B cell (primary cell): ENCODE results near the gene SASH1. TPM values are rescaled to one million over a fixed set of nuclear protein-coding genes. Genes with fewer than 3 reads are reported as not detected.

Source experiments
- ATAC-seq: fragments of 200-7000 bp; cut with Tn5 transposase; one replicate; pipeline ENCODE4 v1.10.0; 2021; ENCODE audit warnings: low read depth, mild to moderate bottlenecking, moderate number of reproducible peaks, moderate library complexity
- CTCF ChIA-PET: fragments of 350-600 bp; sonication (Branson Sonifier 250); formaldehyde crosslinking; loops from one replicate; lab custom pipeline; 2021; ENCODE audit warnings: antibody characterized with exemption, inconsistent platforms; lab: Charles Lee
- POLR2A ChIA-PET: fragments of 350-600 bp; sonication (Branson Sonifier 250); formaldehyde crosslinking; loops from one replicate; lab custom pipeline; 2021; ENCODE audit warnings: antibody characterized with exemption; lab: Charles Lee
- DNase-seq: peaks from one replicate; pipeline ENCODE4 v3.0.0; 2013
- H2AFZ ChIP-seq: 2 replicates; pipeline ENCODE4 v1.6.1; 2012; ENCODE audit warnings: mild to moderate bottlenecking, low read depth, low read length; ENCODE audit not compliant: insufficient read depth, poor library complexity, severe bottlenecking
- H3K27ac ChIP-seq, 2 donors: 1 replicate in 1 of 2; 2 replicates in 1 of 2; pipeline ENCODE4 v1.5.1; 2012 to 2013; ENCODE audit warnings: low read length in 2 of 2, mild to moderate bottlenecking in 2 of 2, moderate library complexity in 1 of 2
- H3K27me3 ChIP-seq, 4 experiments: fragments of 200-600 bp in 1 of 4; sonication (generic) in 1 of 4; replicated peaks in 1 of 4; 1 replicate in 2 of 4; 2 replicates in 2 of 4; pipeline versions ENCODE4 v1.6.1 to v1.7.0; 2013 to 2016; ENCODE audit warnings: low read length in 3 of 4, mild to moderate bottlenecking in 2 of 4, mixed read lengths in 1 of 4, moderate library complexity in 1 of 4; ENCODE audit not compliant: insufficient read depth in 4 of 4, control insufficient read depth in 3 of 4; ENCODE audit errors: control extremely low read depth in 1 of 4
- H3K36me3 ChIP-seq, 2 experiments: replicated peaks in 1 of 2; 1 replicate in 1 of 2; 2 replicates in 1 of 2; pipeline versions ENCODE4 v1.6.1 to v1.7.1; 2013; ENCODE audit warnings: low read length in 1 of 2; ENCODE audit not compliant: insufficient read depth in 2 of 2, control insufficient read depth in 1 of 2; ENCODE audit errors: control extremely low read depth in 1 of 2, extremely low read depth in 1 of 2
- H3K4me1 ChIP-seq, 2 donors: fragments of 200-600 bp in 1 of 2; sonication (generic) in 1 of 2; 1 replicate in 1 of 2; 2 replicates in 1 of 2; pipeline versions ENCODE4 v1.5.1 to v1.6.1; 2013 to 2017; ENCODE audit warnings: low read length in 2 of 2; ENCODE audit not compliant: control insufficient read depth in 2 of 2, insufficient read depth in 2 of 2
- H3K4me2 ChIP-seq: replicated peaks from 2 replicates; pipeline ENCODE3; 2012; ENCODE audit warnings: mild to moderate bottlenecking, low read depth, low read length; ENCODE audit not compliant: poor library complexity, severe bottlenecking
- H3K4me3 ChIP-seq, 5 experiments: fragments of 200-600 bp in 1 of 5; sonication (generic) in 1 of 5; 1 replicate in 3 of 5; 2 replicates in 2 of 5; pipeline versions ENCODE4 v1.5.1 to v1.7.0; 2011 to 2016; ENCODE audit warnings: low read length in 4 of 5, mild to moderate bottlenecking in 4 of 5, low read depth in 2 of 5, control low read depth in 1 of 5, moderate library complexity in 1 of 5; ENCODE audit not compliant: insufficient read depth in 1 of 5; ENCODE audit errors: control extremely low read depth in 1 of 5, extremely low read depth in 1 of 5
- H3K79me2 ChIP-seq: fragments of 200-600 bp; sonication (generic); one replicate; pipeline ENCODE4 v1.6.0; 2016; ENCODE audit warnings: low read length; ENCODE audit not compliant: control insufficient read depth, insufficient read depth
- H3K9ac ChIP-seq: fragments of 200-600 bp; sonication (generic); 2 replicates; pipeline ENCODE4 v1.6.1; 2017; ENCODE audit warnings: mild to moderate bottlenecking, low read length, moderate library complexity
- H3K9me3 ChIP-seq, 3 donors: one replicate each; pipeline versions ENCODE4 v1.6.1 to v1.7.1; 2013; ENCODE audit warnings: low read length in 2 of 3; ENCODE audit not compliant: control insufficient read depth in 2 of 3, insufficient read depth in 1 of 3; ENCODE audit errors: control extremely low read depth in 1 of 3
- H4K20me1 ChIP-seq: 2 replicates; pipeline ENCODE4 v1.6.0; 2012; ENCODE audit warnings: mild to moderate bottlenecking, low read length; ENCODE audit not compliant: insufficient read depth, control insufficient read depth, poor library complexity, severe bottlenecking
- H3K27ac Mint-ChIP-seq: one replicate; pipeline ENCODE4 v1.8.0; 2021; ENCODE audit warnings: mixed read lengths
- H3K27me3 Mint-ChIP-seq: one replicate; pipeline ENCODE4 v1.8.0; 2021; ENCODE audit warnings: mixed read lengths
- H3K4me1 Mint-ChIP-seq: one replicate; pipeline ENCODE4 v1.8.0; 2021; ENCODE audit warnings: mixed read lengths
- H3K4me3 Mint-ChIP-seq: one replicate; pipeline ENCODE4 v1.8.0; 2021; ENCODE audit warnings: mixed read lengths
- H3K9me3 Mint-ChIP-seq: one replicate; pipeline ENCODE4 v1.8.0; 2022; ENCODE audit warnings: mixed read lengths; ENCODE audit not compliant: insufficient read depth
- CTCF ChIP-seq: fragments of 200-600 bp; IDR thresholded peaks from one replicate; pipeline ENCODE4 v1.8.0; 2022; ENCODE audit warnings: antibody characterized with exemption, mild to moderate bottlenecking
- EZH2 ChIP-seq: IDR thresholded peaks from 2 replicates; pipeline ENCODE4 v1.6.1; 2012; ENCODE audit warnings: borderline replicate concordance, low read depth, mild to moderate bottlenecking, moderate library complexity, low read length; ENCODE audit not compliant: insufficient read depth, poor library complexity, severe bottlenecking
- WGBS: methylation state at CpG from one replicate; pipeline ENCODE4 v1.1.5; 2013; ENCODE audit warnings: missing lambda C conversion rate; ENCODE audit not compliant: insufficient coverage; 5-methylcytosine and 5-hydroxymethylcytosine counted together
- intact Hi-C: fragments of 100-400 bp; cut with micrococcal nuclease; formaldehyde crosslinking; loops from one replicate; pipeline ENCODE4 v1.10.0; 2022
- polyA plus RNA-seq: library from polyadenylated mRNA; depleted of rRNA; stranded (reverse); fragments of >200 nt; gene quantifications from 2 replicates; pipeline ENCODE4 v1.2.3, GENCODE V29; 2012
- total RNA-seq, 2 donors: library from RNA; stranded (reverse); fragments of 120-200 nt in 1 of 2; gene quantifications; 1 replicate in 1 of 2; 2 replicates in 1 of 2; pipeline versions ENCODE4 v1.2.3 to v1.2.4, GENCODE V29; 2013 to 2022

Gene SASH1
- total and polyA plus RNA-seq, 2 donors (not counting 1 experiment from before 2014, with no cell fraction given), result 0.01 to 0.07 TPM

- H3K36me3 ChIP-seq, result no peaks in the 10 kb centered on the region
- POLR2A ChIA-PET, result no interaction called here
- H3K4me3 Mint-ChIP-seq, result peak overlapping the region; percentile 80
- H3K9me3 ChIP-seq, result peaks cover 0 to 4% (median 0%) of the 10 kb centered on the region in 3 donors
- H3K27ac ChIP-seq, result no peak overlapping the region
- CTCF ChIA-PET, result no interaction called here
- TF ChIP-seq CTCF (no peak), EZH2 (no peak)
- 16% methylated on average over 8 of the region's 8 CpGs for WGBS
- H3K4me3 ChIP-seq, result peak overlapping the region in 1 of 5 experiments; percentile 17
- DNase-seq, result no peak
- H3K9me3 Mint-ChIP-seq, result no peaks in the 10 kb centered on the region
- H3K27ac Mint-ChIP-seq, result no peak overlapping the region
- no peak for ATAC-seq
- H3K9ac ChIP-seq, result peak overlapping the region; percentile 32
- no peaks in the 10 kb centered on the region for H3K79me2 ChIP-seq
- H3K4me2 ChIP-seq, result peak overlapping the region; percentile 69
- H4K20me1 ChIP-seq, result no peaks in the 10 kb centered on the region
- H3K27me3 Mint-ChIP-seq, result peaks cover 41% of the 10 kb centered on the region
- peak overlapping the region; percentile 72 for H2AFZ ChIP-seq
- H3K4me1 ChIP-seq, result peaks cover 6 to 9% of the 10 kb centered on the region in 2 donors
- H3K27me3 ChIP-seq, result peaks cover 0 to 28% (median 13%) of the 10 kb centered on the region in 4 experiments
- peaks cover 11% of the 10 kb centered on the region for H3K4me1 Mint-ChIP-seq
- intact Hi-C loops, result no loop called here
Observed at GRCh38 chr6:148342100-148342349, 613 bp upstream of the SASH1 start.

- H3K27me3 Mint-ChIP-seq, result peaks cover 49% of the 10 kb centered on the region
Observed at GRCh38 chr6:148343047-148343782, 577 bp downstream of the SASH1 start.

More at GRCh38 chr6:148343047-148343782, 577 bp downstream of the SASH1 start:
- H3K79me2 ChIP-seq, result no peaks in the 10 kb centered on the region
- WGBS, result 10% methylated on average over 31 of the region's 34 CpGs
- no peak overlapping the region for H3K4me3 ChIP-seq
- H3K27me3 ChIP-seq, result peaks cover 0 to 28% (median 16%) of the 10 kb centered on the region in 4 experiments
- H3K4me3 Mint-ChIP-seq, result peak overlapping the region; percentile 69
- peaks cover 0 to 4% (median 0%) of the 10 kb centered on the region in 3 donors for H3K9me3 ChIP-seq
- H3K27ac Mint-ChIP-seq, result no peak overlapping the region
- no peak overlapping the region for H3K27ac ChIP-seq
- no peak overlapping the region for H2AFZ ChIP-seq
- DNase-seq (no peak), ATAC-seq (no peak)
- H3K4me1 Mint-ChIP-seq, result peaks cover 11% of the 10 kb centered on the region
- no peaks in the 10 kb centered on the region for H3K9me3 Mint-ChIP-seq
- H3K36me3 ChIP-seq, result no peaks in the 10 kb centered on the region
- H3K4me2 ChIP-seq, result peak overlapping the region; percentile 69
- H4K20me1 ChIP-seq, result no peaks in the 10 kb centered on the region
- intact Hi-C loops, result no loop called here
- peaks cover 6 to 9% of the 10 kb centered on the region in 2 donors for H3K4me1 ChIP-seq
- TF ChIP-seq CTCF, result no peak
- no peak for TF ChIP-seq EZH2
- ChIA-PET POLR2A (no interaction called here), CTCF (interaction anchor here (1.0 kb wide), 1 partner anchor 56 kb away, joined by 3 read pairs; no protein-coding TSS in a partner anchor)
- H3K9ac ChIP-seq, result no peak overlapping the region
